ENCODE measurements around the gene PDE11A. TPM values are rescaled to one million over a fixed set of nuclear protein-coding genes. Genes with fewer than 3 reads are reported as not detected.

The PDE11A gene
- polyA plus RNA-seq, 1 donor: 1.5 TPM

DNA sequence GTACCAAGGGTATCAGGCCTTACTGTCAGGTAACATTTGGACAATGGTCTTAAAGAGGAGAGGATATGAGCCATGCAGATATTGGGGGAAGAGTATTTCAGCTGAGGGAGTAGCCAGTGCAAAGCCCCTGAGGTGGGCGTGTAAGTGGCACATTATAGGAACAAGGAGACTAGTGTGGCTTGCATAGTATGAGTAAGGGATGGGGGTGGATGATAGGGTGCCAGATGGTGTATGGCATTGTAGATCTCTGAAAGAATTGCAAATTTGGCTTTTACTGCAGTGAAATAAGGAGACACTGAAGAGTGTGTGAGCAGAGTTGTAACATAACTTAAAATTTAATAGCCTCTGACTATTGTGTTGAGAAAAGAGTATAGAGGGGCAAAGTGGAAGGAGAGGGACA, 244.0 kb downstream of the PDE11A start:
- no peaks in the 10 kb centered on the region for H3K9me3 ChIP-seq (ENCODE audit: control insufficient read depth, low read depth, low read length)
- DNase-seq: no peak
- no CpG with 5 or more reads among the region's 1 CpG for WGBS (ENCODE audit: insufficient coverage, low lambda C conversion rate)
- no peak overlapping the region for H3K4me3 ChIP-seq (ENCODE audit: low read length)
- peaks cover 12% of the 10 kb centered on the region for H3K4me1 ChIP-seq (ENCODE audit: control insufficient read depth, insufficient read depth, low read length)
- no peak overlapping the region for H3K27ac ChIP-seq (ENCODE audit: low read length)
- H3K27me3 ChIP-seq (ENCODE audit: control insufficient read depth, insufficient read depth, low read length): no peaks in the 10 kb centered on the region
- H3K36me3 ChIP-seq (ENCODE audit: control insufficient read depth, insufficient read depth, low read length): no peaks in the 10 kb centered on the region

DNA sequence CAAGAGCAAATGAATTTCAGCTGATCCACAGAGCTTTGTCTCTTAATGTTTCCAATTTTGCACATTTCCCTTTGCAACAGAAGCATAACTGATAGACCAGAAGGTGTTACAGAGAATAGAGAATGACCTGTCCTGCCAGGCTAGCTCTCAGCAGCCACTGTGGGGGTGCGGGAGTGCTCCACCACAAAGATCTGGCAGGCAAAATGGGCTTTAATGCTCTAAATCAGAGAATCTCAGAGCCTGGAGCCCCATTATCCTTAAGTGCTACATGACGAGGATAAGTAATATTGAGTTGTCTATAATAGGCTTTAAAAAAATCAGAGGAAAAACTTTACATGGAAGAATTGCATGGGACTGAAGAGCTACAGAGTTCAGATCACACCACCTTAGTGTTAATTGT, 245.7 kb downstream of the PDE11A start:
- no peaks in the 10 kb centered on the region for H3K27me3 ChIP-seq (ENCODE audit: control insufficient read depth, insufficient read depth, low read length)
- WGBS (ENCODE audit: insufficient coverage, low lambda C conversion rate): 100% methylated on average over 1 of the region's 2 CpGs
- H3K9me3 ChIP-seq (ENCODE audit: control insufficient read depth, low read depth, low read length): no peaks in the 10 kb centered on the region
- DNase-seq: no peak
- no peak overlapping the region for H3K27ac ChIP-seq (ENCODE audit: low read length)
- H3K4me1 ChIP-seq (ENCODE audit: control insufficient read depth, insufficient read depth, low read length): no peaks in the 10 kb centered on the region
- no peak overlapping the region for H3K4me3 ChIP-seq (ENCODE audit: low read length)
- no peaks in the 10 kb centered on the region for H3K36me3 ChIP-seq (ENCODE audit: control insufficient read depth, insufficient read depth, low read length)

DNA sequence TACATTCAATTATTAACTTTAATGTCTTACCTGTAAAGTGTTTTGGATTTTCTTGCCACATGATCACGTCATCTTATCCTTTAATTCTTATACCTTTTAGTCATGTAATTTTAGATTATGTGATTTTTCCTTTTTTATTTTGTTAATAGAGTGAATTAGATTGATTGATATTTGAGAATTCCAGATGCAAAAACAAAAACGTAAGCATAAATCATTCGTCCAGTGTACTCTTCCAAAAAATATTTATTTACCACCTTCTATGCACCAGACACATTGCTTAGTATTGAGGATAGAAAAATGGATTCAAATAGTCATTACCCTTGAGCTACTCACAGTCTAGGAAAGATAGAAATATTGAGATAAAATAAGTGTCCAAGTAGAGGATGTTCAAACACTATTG, 249.6 kb downstream of the PDE11A start:
- no peak overlapping the region for H3K27ac ChIP-seq (ENCODE audit: low read length)
- 92% methylated on average over 3 of the region's 3 CpGs for WGBS (ENCODE audit: insufficient coverage, low lambda C conversion rate)
- no peak overlapping the region for H3K4me3 ChIP-seq (ENCODE audit: low read length)
- no peaks in the 10 kb centered on the region for H3K4me1 ChIP-seq (ENCODE audit: control insufficient read depth, insufficient read depth, low read length)
- no peaks in the 10 kb centered on the region for H3K36me3 ChIP-seq (ENCODE audit: control insufficient read depth, insufficient read depth, low read length)
- H3K27me3 ChIP-seq (ENCODE audit: control insufficient read depth, insufficient read depth, low read length): no peaks in the 10 kb centered on the region
- DNase-seq: no peak
- H3K9me3 ChIP-seq (ENCODE audit: control insufficient read depth, low read depth, low read length): no peaks in the 10 kb centered on the region

DNA sequence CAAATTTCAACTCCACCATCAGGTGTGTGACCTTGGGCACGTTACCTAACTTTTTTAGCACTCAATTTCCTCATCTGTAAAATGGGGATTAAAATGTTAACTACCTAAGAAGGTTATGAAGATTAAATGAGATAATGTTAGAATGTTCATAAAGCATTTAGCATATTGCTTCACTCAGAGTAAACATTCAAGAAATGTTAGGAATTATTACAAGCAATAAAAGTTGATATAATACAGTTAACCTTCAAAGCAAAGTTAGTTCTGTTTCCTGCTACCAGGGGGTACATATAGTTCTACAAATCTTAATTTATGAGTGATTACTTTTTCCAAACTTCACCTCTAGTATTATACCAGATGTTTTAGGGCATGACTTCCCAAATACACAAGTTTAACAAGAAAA, 254.2 kb downstream of the PDE11A start:
- H3K36me3 ChIP-seq (ENCODE audit: control insufficient read depth, insufficient read depth, low read length): no peaks in the 10 kb centered on the region
- no CpG with 5 or more reads among the region's 1 CpG for WGBS (ENCODE audit: insufficient coverage, low lambda C conversion rate)
- no peak for DNase-seq
- H3K27me3 ChIP-seq (ENCODE audit: control insufficient read depth, insufficient read depth, low read length): no peaks in the 10 kb centered on the region
- H3K9me3 ChIP-seq (ENCODE audit: control insufficient read depth, low read depth, low read length): no peaks in the 10 kb centered on the region
- no peak overlapping the region for H3K4me3 ChIP-seq (ENCODE audit: low read length)
- H3K27ac ChIP-seq (ENCODE audit: low read length): no peak overlapping the region
- H3K4me1 ChIP-seq (ENCODE audit: control insufficient read depth, insufficient read depth, low read length): no peaks in the 10 kb centered on the region

DNA sequence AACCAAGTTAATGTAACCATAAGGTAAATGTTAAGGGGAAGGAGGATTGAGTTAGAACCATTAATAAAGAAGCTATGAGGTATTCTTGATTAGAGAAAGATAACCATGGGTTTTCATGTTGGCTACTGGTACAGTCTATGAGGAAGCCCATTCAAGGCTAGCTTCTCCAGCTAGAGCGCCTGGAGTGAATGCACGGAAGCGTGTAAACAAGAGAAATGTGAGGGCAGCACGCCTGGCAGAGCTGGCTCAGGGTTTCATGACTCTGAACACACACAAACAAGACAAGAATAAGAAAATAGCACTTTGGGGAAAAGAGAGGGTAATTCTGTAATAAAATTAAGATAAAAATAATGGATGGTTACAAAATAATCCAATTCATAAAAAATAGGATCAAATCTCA, 255.3 kb downstream of the PDE11A start:
- no peaks in the 10 kb centered on the region for H3K27me3 ChIP-seq (ENCODE audit: control insufficient read depth, insufficient read depth, low read length)
- H3K27ac ChIP-seq (ENCODE audit: low read length): no peak overlapping the region
- DNase-seq: no peak
- H3K4me3 ChIP-seq (ENCODE audit: low read length): no peak overlapping the region
- H3K9me3 ChIP-seq (ENCODE audit: control insufficient read depth, low read depth, low read length): no peaks in the 10 kb centered on the region
- no peaks in the 10 kb centered on the region for H3K36me3 ChIP-seq (ENCODE audit: control insufficient read depth, insufficient read depth, low read length)
- WGBS (ENCODE audit: insufficient coverage, low lambda C conversion rate): no CpG with 5 or more reads among the region's 4 CpGs
- no peaks in the 10 kb centered on the region for H3K4me1 ChIP-seq (ENCODE audit: control insufficient read depth, insufficient read depth, low read length)

DNA sequence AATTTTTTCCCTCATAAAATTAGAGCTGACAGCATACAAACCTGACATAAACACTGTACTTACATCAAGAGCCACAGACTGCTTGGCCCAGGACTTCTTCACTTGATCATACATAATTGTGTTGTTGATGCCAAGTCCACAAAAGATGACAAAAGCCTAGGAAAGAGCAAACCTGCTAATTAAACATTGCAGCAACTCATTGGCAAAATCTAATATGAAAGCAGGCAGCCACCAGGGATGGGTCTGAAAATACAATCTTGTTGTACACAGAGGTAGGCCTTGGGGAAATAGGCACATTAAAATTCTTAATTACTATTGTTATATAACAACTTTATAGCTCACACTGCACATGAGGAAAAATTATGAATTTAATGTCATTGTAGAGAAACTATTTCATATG, 255.8 kb downstream of the PDE11A start:
- H3K27ac ChIP-seq (ENCODE audit: low read length): no peak overlapping the region
- H3K4me3 ChIP-seq (ENCODE audit: low read length): no peak overlapping the region
- no peaks in the 10 kb centered on the region for H3K27me3 ChIP-seq (ENCODE audit: control insufficient read depth, insufficient read depth, low read length)
- no peaks in the 10 kb centered on the region for H3K4me1 ChIP-seq (ENCODE audit: control insufficient read depth, insufficient read depth, low read length)
- H3K36me3 ChIP-seq (ENCODE audit: control insufficient read depth, insufficient read depth, low read length): no peaks in the 10 kb centered on the region
- no peaks in the 10 kb centered on the region for H3K9me3 ChIP-seq (ENCODE audit: control insufficient read depth, low read depth, low read length)
- DNase-seq: no peak

DNA sequence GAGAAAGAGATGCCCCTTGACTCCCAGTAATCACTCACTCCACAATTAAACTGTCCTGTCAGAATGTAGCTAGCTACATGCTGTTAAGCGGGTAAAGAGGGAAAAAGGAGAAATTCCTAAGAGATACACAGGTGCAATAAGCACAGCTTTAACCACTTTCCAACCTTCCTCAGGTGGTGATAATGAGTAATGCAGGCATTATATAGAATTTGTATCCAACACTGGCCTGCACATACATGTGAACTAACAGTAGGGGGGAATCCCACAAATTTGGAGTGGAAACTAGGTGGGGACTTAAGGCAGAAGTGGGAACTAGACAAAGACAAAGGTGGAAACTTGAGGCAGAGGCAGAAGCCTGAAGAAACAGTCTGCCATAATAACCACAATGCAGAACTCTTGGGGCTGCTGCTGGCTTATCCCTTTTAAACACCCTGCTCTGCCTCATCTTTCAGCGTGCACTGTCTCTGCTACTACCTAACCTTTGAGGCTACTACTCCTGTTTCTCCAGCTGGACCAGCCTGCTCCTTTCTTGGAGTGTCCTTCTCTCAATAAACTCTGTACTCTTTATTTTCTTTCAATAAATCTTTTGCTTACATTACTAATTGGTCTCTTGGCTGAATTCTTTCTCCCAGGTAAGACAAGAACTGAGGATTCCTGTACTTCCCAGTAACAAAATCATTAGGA, 259.7 kb downstream of the PDE11A start:
- DNase-seq: no peak
- Histone ChIP-seq H3K36me3 (ENCODE audit: control insufficient read depth, insufficient read depth, low read length) (no peaks in the 10 kb centered on the region), H3K9me3 (ENCODE audit: control insufficient read depth, low read depth, low read length) (no peaks in the 10 kb centered on the region), H3K4me1 (ENCODE audit: control insufficient read depth, insufficient read depth, low read length) (peaks cover 18% of the 10 kb centered on the region), H3K4me3 (ENCODE audit: low read length) (no peak overlapping the region), H3K27me3 (ENCODE audit: control insufficient read depth, insufficient read depth, low read length) (no peaks in the 10 kb centered on the region), H3K27ac (ENCODE audit: low read length) (no peak overlapping the region)
- WGBS (ENCODE audit: insufficient coverage, low lambda C conversion rate): 100% methylated on average over 1 of the region's 2 CpGs

DNA sequence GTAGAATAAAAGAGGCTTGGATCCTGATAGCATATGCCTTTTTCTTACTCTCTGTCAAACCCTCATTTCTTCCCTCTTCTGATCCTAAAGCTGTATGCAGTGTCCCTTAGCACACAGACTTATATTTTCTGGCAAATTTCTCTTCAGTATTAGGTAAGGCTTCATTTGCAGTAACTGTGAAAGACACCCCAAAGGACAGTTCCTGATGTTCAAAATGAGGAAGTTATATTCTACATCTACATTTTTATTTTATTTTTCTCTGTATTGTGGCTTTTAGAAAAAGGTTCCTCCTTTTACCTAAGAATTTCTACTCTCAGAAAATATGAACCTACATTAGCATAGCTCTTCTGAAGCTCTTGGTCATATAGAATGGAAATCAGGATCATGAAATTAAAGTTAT, 261.7 kb downstream of the PDE11A start:
- Histone ChIP-seq H3K36me3 (ENCODE audit: control insufficient read depth, insufficient read depth, low read length) (no peaks in the 10 kb centered on the region), H3K9me3 (ENCODE audit: control insufficient read depth, low read depth, low read length) (no peaks in the 10 kb centered on the region), H3K4me1 (ENCODE audit: control insufficient read depth, insufficient read depth, low read length) (peaks cover 18% of the 10 kb centered on the region), H3K27ac (ENCODE audit: low read length) (no peak overlapping the region), H3K27me3 (ENCODE audit: control insufficient read depth, insufficient read depth, low read length) (no peaks in the 10 kb centered on the region), H3K4me3 (ENCODE audit: low read length) (no peak overlapping the region)
- DNase-seq: no peak

DNA sequence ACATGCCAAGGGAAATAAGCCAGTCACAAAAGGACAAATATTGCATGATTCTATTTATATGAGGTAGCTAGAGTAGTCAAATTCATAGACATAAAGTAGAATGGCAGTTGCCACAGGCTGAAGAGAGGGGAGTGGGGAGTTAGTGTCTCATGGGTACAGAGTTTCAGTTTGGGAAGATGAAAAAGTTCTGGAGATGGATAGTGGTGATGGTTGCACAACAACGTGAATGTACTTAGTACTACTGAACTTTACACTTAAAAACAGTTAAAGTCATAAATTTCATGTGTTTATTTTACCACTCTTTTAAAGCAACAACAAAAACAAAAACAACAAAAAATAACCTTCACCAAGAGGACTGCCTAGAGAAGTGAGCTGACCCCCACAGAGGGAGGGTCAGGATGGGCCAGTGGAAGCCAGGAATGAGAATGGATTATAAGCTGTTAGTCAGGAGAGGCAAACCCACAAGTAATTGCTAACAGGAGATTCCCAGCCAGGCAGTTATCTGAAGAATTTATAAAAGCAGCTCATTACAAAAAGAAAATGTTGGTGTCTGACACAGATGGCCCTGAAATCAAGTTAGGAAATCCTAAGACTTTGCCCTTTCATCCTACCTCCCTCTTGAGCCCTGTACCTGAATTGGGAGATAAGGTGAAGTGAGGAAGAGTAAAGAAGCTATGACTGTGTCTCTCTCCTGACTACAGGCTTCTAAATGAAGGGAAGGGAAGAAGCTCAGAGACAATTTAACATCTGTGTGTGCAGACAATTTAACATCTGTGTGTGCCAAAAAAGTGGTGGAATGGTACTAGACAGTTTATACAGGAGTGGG, 263.4 kb downstream of the PDE11A start:
- Histone ChIP-seq H3K4me1 (ENCODE audit: control insufficient read depth, insufficient read depth, low read length) (peaks cover 18% of the 10 kb centered on the region), H3K27me3 (ENCODE audit: control insufficient read depth, insufficient read depth, low read length) (no peaks in the 10 kb centered on the region), H3K4me3 (ENCODE audit: low read length) (no peak overlapping the region), H3K27ac (ENCODE audit: low read length) (peak overlapping the region; percentile 75), H3K9me3 (ENCODE audit: control insufficient read depth, low read depth, low read length) (no peaks in the 10 kb centered on the region), H3K36me3 (ENCODE audit: control insufficient read depth, insufficient read depth, low read length) (no peaks in the 10 kb centered on the region)
- no CpG with 5 or more reads among the region's 1 CpG for WGBS (ENCODE audit: insufficient coverage, low lambda C conversion rate)
- peak; percentile 37 to 83 for DNase-seq

DNA sequence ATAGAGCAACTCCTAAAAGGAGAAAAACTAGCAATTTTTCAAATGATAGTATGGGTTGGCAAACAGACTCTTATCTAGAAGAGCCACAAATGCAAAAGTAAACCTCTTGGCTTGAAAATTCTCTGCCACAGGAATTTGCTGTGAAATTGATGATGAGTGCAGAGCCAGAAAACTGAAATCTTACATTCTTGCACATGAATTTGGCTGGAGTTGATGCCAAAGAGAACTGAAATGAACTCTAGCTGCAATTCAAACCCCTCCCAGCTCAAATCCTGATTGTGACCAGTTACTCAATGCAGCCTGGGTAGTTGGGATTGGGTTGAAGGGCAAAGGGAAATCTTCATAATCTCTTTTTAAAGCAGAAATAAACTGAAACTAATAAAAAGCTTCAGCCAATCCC, 266.6 kb downstream of the PDE11A start:
- H3K27me3 ChIP-seq (ENCODE audit: control insufficient read depth, insufficient read depth, low read length): no peaks in the 10 kb centered on the region
- H3K9me3 ChIP-seq (ENCODE audit: control insufficient read depth, low read depth, low read length): no peaks in the 10 kb centered on the region
- H3K36me3 ChIP-seq (ENCODE audit: control insufficient read depth, insufficient read depth, low read length): no peaks in the 10 kb centered on the region
- peaks cover 18% of the 10 kb centered on the region for H3K4me1 ChIP-seq (ENCODE audit: control insufficient read depth, insufficient read depth, low read length)
- no peak overlapping the region for H3K27ac ChIP-seq (ENCODE audit: low read length)
- H3K4me3 ChIP-seq (ENCODE audit: low read length): no peak overlapping the region
- DNase-seq: no peak

DNA sequence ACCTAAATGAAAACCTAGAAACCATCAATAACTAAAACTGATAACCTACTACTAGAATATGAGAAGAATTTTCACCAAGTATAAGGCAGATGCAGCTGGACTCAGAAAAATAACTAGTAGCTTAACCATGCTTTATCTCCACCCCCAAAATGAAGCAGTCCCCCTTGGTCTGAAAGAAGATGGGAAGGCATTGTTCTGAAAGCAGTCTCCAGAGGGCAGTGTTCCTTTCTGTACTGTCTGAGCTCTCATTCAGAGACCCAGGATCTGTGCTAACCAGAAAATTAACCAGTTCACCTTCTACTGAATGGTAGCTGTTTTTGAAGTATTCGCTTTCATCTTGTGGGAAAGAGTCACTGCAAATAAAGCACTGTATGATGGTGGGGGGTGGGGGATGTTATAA, 273.0 kb downstream of the PDE11A start:
- peak in 1 of 2 donors; percentile 11 for DNase-seq
- Histone ChIP-seq H3K9me3 (ENCODE audit: control insufficient read depth, low read depth, low read length) (no peaks in the 10 kb centered on the region), H3K4me1 (ENCODE audit: control insufficient read depth, insufficient read depth, low read length) (no peaks in the 10 kb centered on the region), H3K27ac (ENCODE audit: low read length) (no peak overlapping the region), H3K36me3 (ENCODE audit: control insufficient read depth, insufficient read depth, low read length) (no peaks in the 10 kb centered on the region), H3K27me3 (ENCODE audit: control insufficient read depth, insufficient read depth, low read length) (no peaks in the 10 kb centered on the region), H3K4me3 (ENCODE audit: low read length) (no peak overlapping the region)
- WGBS (ENCODE audit: insufficient coverage, low lambda C conversion rate): no CpG with 5 or more reads among the region's 1 CpG

All from large intestine (tissue), 3 donors.